SU-DHL-6 (cell line): Measurements from ENCODE around the gene CCNI.

Experiments
- CTCF ChIP-seq: fragments of 200-600 bp; sonication (generic); IDR thresholded peaks from one replicate; pipeline ENCODE4 v1.5.1; 2017; ENCODE audit warnings: antibody characterized with exemption, mild to moderate bottlenecking, low read length, moderate library complexity; ENCODE audit not compliant: insufficient read depth, poor library complexity, severe bottlenecking
- EZH2phosphoT487 ChIP-seq: fragments of 200-600 bp; sonication (generic), shearing (Covaris generic); conservative IDR thresholded peaks from 2 replicates; pipeline ENCODE4 v1.6.1; 2018; ENCODE audit warnings: mild to moderate bottlenecking, antibody characterized with exemption, low read length, moderate library complexity, mixed read lengths

DNA sequence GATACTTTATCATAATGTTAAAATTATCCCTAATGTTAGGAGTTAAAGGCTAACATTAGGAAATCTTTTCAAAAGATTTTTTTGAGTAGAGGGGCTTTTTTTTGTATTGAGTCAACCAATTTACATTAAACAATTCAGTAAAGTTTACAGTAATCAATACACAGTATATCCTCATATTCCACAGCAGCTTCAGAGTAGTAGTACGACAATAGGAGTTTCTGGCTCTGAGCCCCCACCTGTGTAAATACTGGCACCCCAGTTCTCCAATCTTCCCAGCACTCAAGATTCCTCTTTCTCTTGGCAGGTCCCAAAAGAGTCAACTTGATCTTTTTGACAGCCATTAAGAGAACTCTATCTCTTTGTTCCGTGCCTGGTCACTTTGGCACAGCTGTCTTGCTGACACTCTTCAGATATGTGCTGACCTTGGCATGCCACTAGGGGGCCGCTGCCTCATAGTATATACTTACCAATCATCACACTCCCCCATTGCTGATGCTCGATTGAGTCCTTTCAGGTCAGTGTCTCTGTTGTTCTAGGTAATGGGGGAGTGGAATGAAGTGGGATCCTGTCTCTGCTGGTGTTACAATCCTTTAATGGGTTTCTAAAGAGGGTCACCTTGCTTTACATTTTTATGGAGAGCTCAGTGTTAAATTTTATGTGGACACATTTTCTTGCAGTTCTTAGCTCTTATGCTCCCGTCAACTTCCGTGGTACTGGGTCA, 19.5 kb upstream of the CCNI start:
- TF ChIP-seq CTCF (peak; percentile 55), EZH2phosphoT487 (no peak)
